SK-N-SH treated with all-trans-retinoic acid at 6 μM for 48 hours (cell line): Measurements from ENCODE around the gene CTRB1.
"Not testable (repeated sequence)": the region's sequence is repeated elsewhere in the genome, so short reads cannot be mapped to it uniquely, and the experiment has no call there.

ENCODE experiments used
- ATAC-seq: fragments of 200-7000 bp; cut with Tn5 transposase; 3 replicates; pipeline ENCODE4 v1.9.1; 2020; ENCODE audit warnings: mild to moderate bottlenecking, moderate library complexity
- ARNTL ChIP-seq: fragments of 450-650 bp; formaldehyde crosslinking; IDR thresholded peaks from 2 replicates; pipeline ENCODE4 v1.5.0; 2020; ENCODE audit warnings: low read depth, mild to moderate bottlenecking, moderate library complexity, borderline replicate concordance
- BACH2 ChIP-seq: fragments of 250-450 bp; sonication (Bioruptor Pico); IDR thresholded peaks from 2 replicates; pipeline ENCODE4 v1.9.0; 2021; ENCODE audit warnings: mild to moderate bottlenecking, borderline replicate concordance
- CREB5 ChIP-seq: fragments of 250-450 bp; sonication (Bioruptor Pico); IDR thresholded peaks from 2 replicates; pipeline ENCODE4 v1.5.1; 2020; ENCODE audit warnings: low read depth, mild to moderate bottlenecking, moderate library complexity
- CSDC2 ChIP-seq: fragments of 250-450 bp; sonication (Bioruptor Pico); IDR thresholded peaks from 2 replicates; pipeline ENCODE4 v1.5.0; 2020; ENCODE audit warnings: mild to moderate bottlenecking, moderate library complexity
- CSRNP3 ChIP-seq: fragments of 250-450 bp; sonication (Bioruptor Pico); IDR thresholded peaks from 2 replicates; pipeline ENCODE4 v1.5.1; 2021; ENCODE audit warnings: mild to moderate bottlenecking, moderate library complexity
- ESRRG ChIP-seq: fragments of 250-450 bp; sonication (Bioruptor Pico); IDR thresholded peaks from 2 replicates; pipeline ENCODE4 v1.6.1; 2021; ENCODE audit warnings: mild to moderate bottlenecking
- GLIS3 ChIP-seq: fragments of 250-450 bp; sonication (Bioruptor Pico); IDR thresholded peaks from 2 replicates; pipeline ENCODE4 v1.5.0; 2020; ENCODE audit warnings: mild to moderate bottlenecking, moderate library complexity
- OSR1 ChIP-seq: fragments of 250-450 bp; sonication (Bioruptor Pico); IDR thresholded peaks from 2 replicates; pipeline ENCODE4 v1.8.0; 2022; ENCODE audit warnings: moderate library complexity, mild to moderate bottlenecking, inconsistent platforms
- POU6F1 ChIP-seq: fragments of 250-450 bp; sonication (Bioruptor Pico); IDR thresholded peaks from 2 replicates; pipeline ENCODE4 v1.8.0; 2021; ENCODE audit warnings: low read depth, mild to moderate bottlenecking, moderate library complexity, borderline replicate concordance
- PPARA ChIP-seq: fragments of 250-450 bp; sonication (Bioruptor Pico); IDR thresholded peaks from 2 replicates; pipeline ENCODE4 v1.5.0; 2020; ENCODE audit warnings: mild to moderate bottlenecking, borderline replicate concordance
- RARB ChIP-seq: fragments of 250-450 bp; sonication (Bioruptor Pico); IDR thresholded peaks from 2 replicates; pipeline ENCODE4 v1.8.0; 2021; ENCODE audit warnings: mild to moderate bottlenecking, moderate library complexity
- TCF4 ChIP-seq: fragments of 250-450 bp; sonication (Bioruptor Pico); IDR thresholded peaks from 2 replicates; pipeline ENCODE4 v1.8.0; 2021; ENCODE audit warnings: mild to moderate bottlenecking, moderate library complexity, borderline replicate concordance
- TOX ChIP-seq: fragments of 250-450 bp; sonication (Bioruptor Pico); IDR thresholded peaks from 2 replicates; pipeline ENCODE4 v1.8.0; 2021; ENCODE audit warnings: mild to moderate bottlenecking, moderate library complexity, borderline replicate concordance
- ZFP3 ChIP-seq: fragments of 250-450 bp; sonication (Bioruptor Pico); IDR thresholded peaks from 2 replicates; pipeline ENCODE4 v1.5.0; 2020; ENCODE audit warnings: mild to moderate bottlenecking, moderate library complexity
- ZFP30 ChIP-seq: fragments of 450-650 bp; formaldehyde crosslinking; IDR thresholded peaks from 2 replicates; pipeline ENCODE4 v1.5.0; 2022; ENCODE audit warnings: mild to moderate bottlenecking, moderate library complexity
- ZNF565 ChIP-seq: fragments of 450-650 bp; formaldehyde crosslinking; conservative IDR thresholded peaks from 2 replicates; pipeline ENCODE4 v1.5.0; 2020; ENCODE audit warnings: low read depth, mild to moderate bottlenecking, moderate library complexity
- ZNF70 ChIP-seq: fragments of 450-650 bp; formaldehyde crosslinking; IDR thresholded peaks from 2 replicates; pipeline ENCODE4 v1.5.0; 2020; ENCODE audit warnings: mild to moderate bottlenecking, moderate library complexity
- TF ChIP-seq, protein P1 (sequence below): fragments of 250-450 bp; sonication (Bioruptor Pico); IDR thresholded peaks from 2 replicates; pipeline ENCODE4 v1.5.0; 2020; ENCODE audit warnings: mild to moderate bottlenecking, moderate library complexity
- TF ChIP-seq, protein P2 (sequence below): fragments of 250-450 bp; sonication (Bioruptor Pico); IDR thresholded peaks from 2 replicates; pipeline ENCODE4 v1.8.0; 2020; ENCODE audit warnings: mild to moderate bottlenecking, moderate library complexity, borderline replicate concordance

Gene CTRB1

GRCh38 chr16:75242436-75243078, 23.8 kb downstream of the CTRB1 start:
- not testable (repeated sequence) for ATAC-seq

- TF ChIP-seq PPARA (CRISPR knock-in tag) = no peak
- TF ChIP-seq ARNTL (CRISPR knock-in tag) = no peak
- no peak for TF ChIP-seq CSRNP3 (CRISPR knock-in tag)
- TF ChIP-seq GLIS3 = no peak
These were observed 25.0 kb downstream of the CTRB1 start for GRCh38 chr16:75243667-75244224.

GRCh38 chr16:75244225-75244809, 25.5 kb downstream of the CTRB1 start:
- ATAC-seq = peak; percentile 5
- no peak for TF ChIP-seq CSRNP3 (CRISPR knock-in tag)
- TF ChIP-seq, protein P1, sequence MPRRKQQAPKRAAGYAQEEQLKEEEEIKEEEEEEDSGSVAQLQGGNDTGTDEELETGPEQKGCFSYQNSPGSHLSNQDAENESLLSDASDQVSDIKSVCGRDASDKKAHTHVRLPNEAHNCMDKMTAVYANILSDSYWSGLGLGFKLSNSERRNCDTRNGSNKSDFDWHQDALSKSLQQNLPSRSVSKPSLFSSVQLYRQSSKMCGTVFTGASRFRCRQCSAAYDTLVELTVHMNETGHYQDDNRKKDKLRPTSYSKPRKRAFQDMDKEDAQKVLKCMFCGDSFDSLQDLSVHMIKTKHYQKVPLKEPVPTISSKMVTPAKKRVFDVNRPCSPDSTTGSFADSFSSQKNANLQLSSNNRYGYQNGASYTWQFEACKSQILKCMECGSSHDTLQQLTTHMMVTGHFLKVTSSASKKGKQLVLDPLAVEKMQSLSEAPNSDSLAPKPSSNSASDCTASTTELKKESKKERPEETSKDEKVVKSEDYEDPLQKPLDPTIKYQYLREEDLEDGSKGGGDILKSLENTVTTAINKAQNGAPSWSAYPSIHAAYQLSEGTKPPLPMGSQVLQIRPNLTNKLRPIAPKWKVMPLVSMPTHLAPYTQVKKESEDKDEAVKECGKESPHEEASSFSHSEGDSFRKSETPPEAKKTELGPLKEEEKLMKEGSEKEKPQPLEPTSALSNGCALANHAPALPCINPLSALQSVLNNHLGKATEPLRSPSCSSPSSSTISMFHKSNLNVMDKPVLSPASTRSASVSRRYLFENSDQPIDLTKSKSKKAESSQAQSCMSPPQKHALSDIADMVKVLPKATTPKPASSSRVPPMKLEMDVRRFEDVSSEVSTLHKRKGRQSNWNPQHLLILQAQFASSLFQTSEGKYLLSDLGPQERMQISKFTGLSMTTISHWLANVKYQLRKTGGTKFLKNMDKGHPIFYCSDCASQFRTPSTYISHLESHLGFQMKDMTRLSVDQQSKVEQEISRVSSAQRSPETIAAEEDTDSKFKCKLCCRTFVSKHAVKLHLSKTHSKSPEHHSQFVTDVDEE (CRISPR knock-in tag) = no peak
- TF ChIP-seq ARNTL (CRISPR knock-in tag) = no peak
- TF ChIP-seq ZNF70 (CRISPR knock-in tag) = no peak
- TF ChIP-seq OSR1 (CRISPR knock-in tag) = no peak
- no peak for TF ChIP-seq RARB (CRISPR knock-in tag)
- no peak for TF ChIP-seq ZFP30
- TF ChIP-seq ZNF565 = no peak
- no peak for TF ChIP-seq ESRRG (CRISPR knock-in tag)
- TF ChIP-seq ZFP3 (CRISPR knock-in tag) = no peak
- TF ChIP-seq, all 23 proteins: peak for 0

More at GRCh38 chr16:75243667-75244224, 25.0 kb downstream of the CTRB1 start:
- ATAC-seq = no peak

- peak; percentile 82 for ATAC-seq
- TF ChIP-seq TOX = no peak
- no peak for TF ChIP-seq CSRNP3 (CRISPR knock-in tag)
- TF ChIP-seq ZFP30 = no peak; the same call in 1 of the 2 replicates
- TF ChIP-seq CREB5 (CRISPR knock-in tag) = peak; percentile 13; the same call in 1 of the 2 replicates
- TF ChIP-seq ESRRG (CRISPR knock-in tag) = no peak
- TF ChIP-seq, protein P2, sequence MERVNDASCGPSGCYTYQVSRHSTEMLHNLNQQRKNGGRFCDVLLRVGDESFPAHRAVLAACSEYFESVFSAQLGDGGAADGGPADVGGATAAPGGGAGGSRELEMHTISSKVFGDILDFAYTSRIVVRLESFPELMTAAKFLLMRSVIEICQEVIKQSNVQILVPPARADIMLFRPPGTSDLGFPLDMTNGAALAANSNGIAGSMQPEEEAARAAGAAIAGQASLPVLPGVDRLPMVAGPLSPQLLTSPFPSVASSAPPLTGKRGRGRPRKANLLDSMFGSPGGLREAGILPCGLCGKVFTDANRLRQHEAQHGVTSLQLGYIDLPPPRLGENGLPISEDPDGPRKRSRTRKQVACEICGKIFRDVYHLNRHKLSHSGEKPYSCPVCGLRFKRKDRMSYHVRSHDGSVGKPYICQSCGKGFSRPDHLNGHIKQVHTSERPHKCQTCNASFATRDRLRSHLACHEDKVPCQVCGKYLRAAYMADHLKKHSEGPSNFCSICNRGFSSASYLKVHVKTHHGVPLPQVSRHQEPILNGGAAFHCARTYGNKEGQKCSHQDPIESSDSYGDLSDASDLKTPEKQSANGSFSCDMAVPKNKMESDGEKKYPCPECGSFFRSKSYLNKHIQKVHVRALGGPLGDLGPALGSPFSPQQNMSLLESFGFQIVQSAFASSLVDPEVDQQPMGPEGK (CRISPR knock-in tag) = peak; percentile 94; the same call in 1 of the 2 replicates
- peak; percentile 61; the same call in 1 of the 2 replicates for TF ChIP-seq CSDC2 (CRISPR knock-in tag)
- no peak for TF ChIP-seq OSR1 (CRISPR knock-in tag)
- TF ChIP-seq POU6F1 = no peak
- no peak for TF ChIP-seq TCF4
- TF ChIP-seq BACH2 (CRISPR knock-in tag) = no peak
- TF ChIP-seq PPARA (CRISPR knock-in tag) = no peak
- TF ChIP-seq ZFP3 (CRISPR knock-in tag) = peak; percentile 81; the same call in 1 of the 2 replicates
- no peak; the same call in 1 of the 2 replicates for TF ChIP-seq ARNTL (CRISPR knock-in tag)
- no peak for TF ChIP-seq ZNF70 (CRISPR knock-in tag)
These were observed 26.3 kb downstream of the CTRB1 start for GRCh38 chr16:75244844-75245758.
